Activated CD4-positive, CD25-positive, alpha-beta regulatory T cell treated with anti-CD3 and anti-CD28 coated beads, Interleukin-2, amount 50 U/mL, for 24 hours (primary cell): Measurements from ENCODE around the gene AK8.
A peak's percentile ranks its signal among the peaks of the same experiment; 100 is the strongest.
"Not testable (repeated sequence)": the region's sequence is repeated elsewhere in the genome, so short reads cannot be mapped to it uniquely, and the experiment has no call there.

Experiments
- ATAC-seq, 2 donors: fragments of 150-1000 bp; cut with Tn5 transposase; one replicate each; pipeline ENCODE4 v1.10.0; 2021; ENCODE audit warnings: mild to moderate bottlenecking in 1 of 2, moderate library complexity in 1 of 2

AK8 gene

DNA sequence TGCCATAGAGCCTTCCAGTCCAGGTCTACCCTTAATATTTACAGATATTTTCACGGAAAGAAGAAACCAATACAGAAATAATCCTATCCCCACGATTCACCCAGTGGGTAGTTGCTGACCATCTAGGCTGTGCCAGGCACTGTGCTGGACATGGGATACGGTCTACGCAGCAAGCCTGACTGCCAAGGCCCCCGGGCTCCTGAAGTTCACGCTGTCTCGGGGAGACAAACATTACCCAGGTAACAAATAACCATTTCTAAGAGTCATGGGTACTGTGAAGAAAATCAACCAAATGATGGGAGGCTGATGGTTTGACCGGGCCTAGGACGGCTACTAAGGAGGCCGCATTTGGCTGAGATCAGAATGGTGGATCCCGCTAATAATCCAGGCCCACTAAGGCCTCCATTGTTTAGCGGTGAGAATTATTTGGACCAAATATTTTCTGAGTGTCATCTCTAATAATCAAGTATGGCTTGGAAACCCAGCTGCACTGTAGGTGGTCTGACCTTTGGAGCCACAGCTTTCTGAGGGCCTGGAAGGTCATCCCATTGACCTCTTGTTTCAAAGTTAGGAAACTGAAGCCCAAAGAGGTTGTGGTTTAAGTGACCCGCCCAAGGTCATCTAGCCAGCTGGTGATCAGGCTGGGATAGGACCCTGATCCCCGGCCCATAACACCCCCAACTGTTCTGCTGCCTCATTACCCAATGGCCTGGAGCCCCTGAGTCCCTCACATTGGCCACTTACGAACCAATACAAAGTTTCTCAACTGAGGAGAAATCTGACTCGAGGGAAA lies 82.4 kb downstream of the AK8 start:
- no peak for ATAC-seq

DNA sequence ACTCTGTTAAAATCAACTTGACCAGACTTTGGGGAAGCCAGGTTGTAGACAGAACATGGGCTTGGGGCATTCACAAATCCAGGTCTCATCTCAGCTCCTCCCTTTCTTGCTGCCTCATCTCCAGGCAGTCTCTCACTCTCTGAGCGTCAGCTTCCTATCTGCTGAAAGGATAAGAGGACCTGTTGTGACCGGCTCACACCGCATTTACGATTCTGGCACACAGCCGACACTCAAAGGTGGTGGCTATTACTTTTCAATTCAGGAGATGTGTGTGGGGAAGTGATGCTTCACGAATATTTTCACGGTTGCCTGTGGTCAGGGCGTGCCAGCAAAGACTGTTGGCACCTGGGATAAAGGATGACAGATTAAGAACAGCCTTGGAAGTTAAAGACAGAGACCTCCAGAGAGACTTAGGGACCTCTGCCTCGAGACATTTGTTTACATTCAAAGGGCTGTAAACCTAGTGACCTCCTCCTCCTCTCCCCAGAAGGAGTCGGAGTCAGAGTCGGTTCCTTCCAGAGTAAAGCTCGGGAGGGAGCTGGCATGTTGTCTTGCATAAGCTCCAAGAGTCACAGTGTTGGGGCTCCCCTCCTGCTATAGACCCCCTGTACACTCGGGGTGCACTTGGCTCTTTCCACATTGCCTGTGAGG lies 83.2 kb downstream of the AK8 start:
- no peak for ATAC-seq

DNA sequence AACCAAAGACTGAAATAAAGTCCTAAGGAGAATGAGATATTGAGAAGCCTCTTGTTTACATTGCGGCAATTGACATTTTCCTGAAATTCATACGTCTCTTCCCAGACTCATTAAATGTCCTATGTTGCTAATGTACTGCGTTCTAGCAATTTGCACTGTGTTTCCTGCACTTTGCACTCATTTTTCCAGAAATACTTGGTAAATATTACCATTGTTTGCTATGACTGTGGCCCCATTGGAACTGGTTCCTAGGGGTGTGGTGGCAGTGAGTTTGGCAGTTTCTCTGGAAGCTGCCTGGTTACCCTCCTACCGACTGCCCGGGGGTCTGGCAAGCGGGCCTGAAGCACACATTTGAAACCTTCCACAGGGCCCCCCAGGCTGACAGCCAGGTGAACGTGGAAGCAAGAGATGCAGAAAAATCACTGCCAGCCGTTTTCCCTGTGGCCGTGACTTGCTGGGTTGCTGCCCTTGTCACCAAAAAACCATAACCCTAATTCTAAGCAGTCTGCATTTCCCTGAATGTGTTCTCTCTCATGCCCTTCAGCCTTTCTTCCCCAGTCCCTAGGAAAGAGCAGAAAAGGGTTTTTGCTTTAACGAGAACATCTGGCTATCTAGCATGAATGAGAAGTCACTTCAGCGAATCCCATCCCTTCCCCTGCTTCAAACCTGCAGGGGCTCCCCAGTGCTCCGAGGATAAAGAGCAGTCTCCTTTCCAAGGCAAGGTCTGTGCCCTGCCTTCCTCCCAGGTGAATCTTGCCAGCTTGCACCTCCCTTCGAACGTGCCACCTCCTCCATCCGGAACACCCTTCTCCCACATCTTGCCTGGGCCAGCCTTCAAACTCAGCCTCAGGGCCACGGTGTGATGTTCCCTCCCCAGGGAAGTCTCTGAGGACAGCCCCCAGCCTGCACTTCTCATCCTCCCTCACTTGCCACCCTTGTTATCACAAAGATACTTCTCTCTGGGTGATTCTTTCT lies 84.2 kb downstream of the AK8 start:
- ATAC-seq, result no peak

DNA sequence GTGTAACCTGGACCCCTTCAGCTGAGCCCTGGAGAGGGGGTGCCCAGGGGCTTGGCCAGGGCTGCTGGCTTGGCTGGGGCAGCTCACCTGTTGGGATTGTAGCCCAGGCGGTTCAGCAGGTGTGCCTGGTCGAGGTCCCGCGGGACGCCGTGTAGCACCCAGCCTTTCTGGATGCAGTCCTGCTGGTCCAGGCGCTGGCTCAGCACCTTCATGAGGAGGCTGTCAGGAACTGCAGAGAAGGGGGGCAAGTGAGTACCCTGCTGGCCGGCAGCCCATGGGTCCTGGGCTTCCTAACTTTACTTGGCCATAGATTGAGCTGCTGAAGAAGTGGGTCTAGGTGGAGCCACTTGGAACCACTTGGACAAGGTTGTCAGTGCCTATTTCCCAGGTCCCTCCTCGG lies 85.5 kb downstream of the AK8 start:
- no peak for ATAC-seq

DNA sequence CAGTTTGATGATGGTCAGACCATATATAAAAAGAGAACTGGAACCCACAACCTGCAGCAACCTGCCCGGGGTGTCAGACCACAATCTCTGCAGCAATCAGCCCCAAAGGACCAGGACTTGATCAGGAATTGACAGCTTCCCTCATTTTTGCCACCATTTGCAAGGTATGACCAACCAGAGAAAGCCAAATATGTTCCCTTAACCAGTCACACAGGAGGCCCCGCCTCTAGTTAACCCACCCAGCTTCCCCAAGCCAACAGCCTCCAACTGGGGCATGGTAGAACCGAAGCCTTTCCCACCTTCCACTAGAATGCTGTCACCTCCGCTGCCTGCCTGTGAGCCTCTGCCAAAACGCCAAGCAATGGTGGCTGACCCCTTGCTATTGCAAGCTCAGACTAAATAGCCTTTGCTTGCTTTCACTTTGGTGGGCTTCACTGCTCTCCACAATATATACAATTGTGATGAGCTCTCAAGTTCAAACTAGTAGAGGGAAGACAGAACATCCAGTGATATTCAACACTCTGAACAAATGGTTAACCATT lies 86.3 kb downstream of the AK8 start:
- ATAC-seq, result no peak

DNA sequence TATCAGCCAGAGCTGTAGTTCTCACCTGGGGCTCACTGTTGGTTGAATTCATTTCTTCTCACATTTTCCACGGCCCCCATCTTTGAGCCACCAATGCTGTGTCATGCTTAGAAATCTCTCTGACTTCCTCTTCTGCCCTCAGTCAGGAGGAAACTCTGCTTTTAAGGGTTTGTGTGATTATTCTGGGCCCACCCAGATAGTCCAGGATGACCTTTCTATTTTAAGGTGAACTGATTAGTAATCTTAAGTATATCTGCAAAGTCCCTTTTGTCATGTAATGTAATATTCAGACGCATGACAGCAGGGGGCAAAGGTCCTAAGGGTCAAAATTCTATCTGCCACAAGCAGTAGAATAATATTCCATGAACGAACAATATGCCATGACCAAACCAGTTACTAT lies 88.4 kb downstream of the AK8 start:
- peak in 1 of 2 donors; percentile 30 for ATAC-seq

DNA sequence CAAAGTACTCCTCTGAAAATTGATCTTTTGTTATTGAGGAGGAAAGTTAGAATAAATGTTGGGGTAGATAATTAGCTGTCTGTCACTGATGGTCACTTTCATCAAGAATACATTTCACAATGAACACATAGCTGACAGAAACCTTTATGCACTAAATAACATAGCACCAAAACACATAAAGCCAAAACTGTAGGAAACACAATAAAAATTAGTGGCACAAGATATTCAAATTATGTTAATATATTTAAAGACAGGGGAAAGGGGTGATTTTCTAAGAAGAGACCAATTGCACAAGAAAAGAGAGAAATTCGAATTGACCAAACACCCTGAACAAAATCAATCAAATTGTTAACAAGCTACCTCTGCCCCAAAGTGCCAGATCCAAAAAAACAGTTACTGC lies 89.7 kb downstream of the AK8 start:
- ATAC-seq, result no peak

DNA sequence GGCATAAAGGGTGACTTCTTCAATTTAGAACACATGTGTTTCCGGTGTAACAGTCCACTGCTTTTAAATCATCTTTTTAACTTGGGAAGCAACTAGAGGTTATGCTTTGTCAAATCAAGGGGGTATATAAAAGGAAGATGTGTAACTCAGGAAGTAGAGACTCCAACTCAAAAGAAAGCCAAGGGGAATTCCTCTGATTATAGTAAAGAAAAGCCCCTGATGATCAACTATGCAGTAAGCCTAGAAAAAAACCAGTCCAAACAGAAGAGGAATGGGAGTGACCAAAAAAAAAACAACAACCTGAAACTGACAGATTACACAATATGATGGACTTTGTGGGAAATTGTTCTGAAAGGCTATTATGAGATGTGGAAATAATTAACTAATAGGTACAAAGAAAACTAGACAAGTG lies 90.3 kb downstream of the AK8 start:
- peak in 1 of 2 donors; percentile 13 for ATAC-seq

DNA sequence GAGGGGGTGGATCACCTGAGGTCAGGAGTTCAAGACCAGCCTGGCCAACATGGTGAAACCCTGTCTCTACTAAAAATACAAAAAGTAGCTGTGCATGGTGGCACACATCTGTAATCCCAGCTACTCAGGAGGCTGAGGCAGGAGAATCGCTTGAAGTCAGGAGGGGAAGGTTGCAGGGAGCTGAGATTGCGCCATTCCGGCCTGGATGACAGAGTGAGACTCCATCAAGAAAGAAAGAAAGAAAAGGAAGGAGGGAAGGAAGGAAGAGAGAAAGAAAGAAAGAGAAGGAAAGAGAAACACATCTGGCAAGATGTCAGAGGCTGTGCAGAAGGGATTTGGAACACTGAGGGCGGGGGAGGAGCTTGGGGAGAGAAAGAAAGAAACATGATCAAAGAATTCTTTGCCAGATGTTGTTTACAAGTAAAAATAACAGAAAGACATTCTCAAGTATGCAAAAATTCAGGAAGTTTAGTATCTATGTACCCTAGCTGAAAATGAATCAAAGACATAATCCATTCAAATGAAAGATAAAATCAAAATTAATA lies 93.7 kb downstream of the AK8 start:
- ATAC-seq, result no peak

DNA sequence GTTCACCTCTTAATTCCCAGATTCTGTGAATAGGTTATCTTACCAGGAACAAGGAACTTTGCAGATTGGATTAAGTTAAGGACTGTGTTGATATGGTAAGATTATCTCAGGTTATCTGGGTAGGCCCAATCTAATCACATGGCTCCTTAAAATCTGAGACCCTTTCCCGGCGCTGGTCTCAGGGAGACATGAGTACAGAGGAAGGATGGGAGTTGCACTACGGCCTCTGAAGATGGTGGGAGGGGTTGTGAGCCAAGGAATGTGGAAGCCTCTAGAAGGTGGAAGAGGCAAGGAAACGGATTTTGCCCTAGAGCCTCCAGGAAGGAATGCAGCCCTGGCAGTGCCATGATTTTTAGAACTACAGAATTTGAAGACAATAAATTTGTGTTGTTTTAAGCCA lies 95.1 kb downstream of the AK8 start:
- no peak for ATAC-seq

DNA sequence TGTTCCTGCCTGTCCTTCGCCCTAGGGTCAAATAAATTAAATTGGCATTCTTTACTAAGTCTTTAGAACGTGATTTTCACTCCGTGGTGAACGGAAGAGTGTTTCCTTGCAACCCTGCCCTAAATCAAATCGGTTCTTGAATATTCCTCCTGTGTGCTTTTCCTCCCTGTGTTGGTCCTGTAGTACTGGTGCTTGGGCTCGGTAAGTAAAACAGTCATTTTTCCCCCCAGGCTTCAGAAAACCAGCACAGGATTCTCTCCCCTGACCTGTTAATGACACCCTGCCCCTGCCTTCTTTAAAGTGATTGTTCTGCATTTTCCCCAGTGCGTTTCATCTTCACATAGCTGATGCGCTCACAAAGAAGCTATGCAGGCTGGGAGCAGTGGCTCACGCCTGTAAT lies 96.0 kb downstream of the AK8 start:
- ATAC-seq, result no peak

DNA sequence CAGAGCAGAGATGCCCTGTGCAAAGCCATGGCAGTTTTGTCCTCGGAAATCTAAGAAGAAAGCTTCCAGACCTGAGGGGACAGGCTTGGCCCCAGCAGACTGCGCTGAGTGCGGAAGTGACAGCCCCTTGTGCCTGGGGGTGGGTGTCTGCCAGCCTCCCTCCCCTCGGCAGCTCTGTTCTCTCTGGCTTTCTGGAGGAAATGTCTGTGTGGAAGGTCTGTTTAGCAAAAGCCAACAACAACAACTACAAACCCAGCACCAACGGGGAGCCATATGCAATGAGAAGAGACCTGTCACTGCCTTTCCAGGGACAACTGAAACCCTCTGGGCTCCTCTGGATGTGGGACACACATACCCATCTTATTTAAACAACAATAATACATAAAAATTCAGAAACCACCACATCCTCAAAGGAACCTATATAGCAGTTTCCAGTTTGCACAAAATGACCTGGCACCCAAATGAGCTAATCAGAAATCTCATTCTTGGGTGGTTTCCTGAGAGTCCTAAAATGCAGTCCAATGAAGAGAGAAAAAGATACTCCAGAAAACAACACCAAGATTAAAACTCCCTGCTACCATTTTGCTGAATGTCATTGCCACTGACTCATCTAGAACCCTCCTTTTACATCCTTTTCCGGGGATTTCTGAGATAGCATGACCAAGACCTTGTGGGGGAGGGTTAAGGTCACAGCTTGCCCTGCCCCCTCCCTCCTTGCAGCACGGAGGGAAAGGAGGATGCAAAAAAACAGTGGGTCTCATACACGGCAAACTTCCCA lies 97.7 kb downstream of the AK8 start:
- ATAC-seq, result no peak

DNA sequence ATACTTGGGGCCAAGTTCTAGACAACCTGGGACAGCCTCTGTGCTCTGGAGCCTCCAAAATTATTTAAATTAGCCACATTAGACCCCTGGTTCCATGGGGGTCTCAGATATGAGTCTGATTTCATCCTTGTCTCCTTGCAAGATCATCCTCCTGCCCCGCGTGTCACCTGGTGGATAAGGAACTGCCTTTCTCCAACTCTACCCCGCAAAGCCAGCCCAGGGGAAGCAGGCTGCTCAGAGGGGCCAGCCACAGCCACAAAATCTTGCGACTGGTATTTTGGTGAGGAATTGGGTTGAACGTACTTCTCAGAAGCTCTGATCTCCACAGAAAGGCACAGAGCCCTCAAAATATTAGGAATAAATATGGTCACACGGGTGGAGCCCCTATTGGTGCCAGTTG lies 101.2 kb downstream of the AK8 start:
- ATAC-seq, result no peak

DNA sequence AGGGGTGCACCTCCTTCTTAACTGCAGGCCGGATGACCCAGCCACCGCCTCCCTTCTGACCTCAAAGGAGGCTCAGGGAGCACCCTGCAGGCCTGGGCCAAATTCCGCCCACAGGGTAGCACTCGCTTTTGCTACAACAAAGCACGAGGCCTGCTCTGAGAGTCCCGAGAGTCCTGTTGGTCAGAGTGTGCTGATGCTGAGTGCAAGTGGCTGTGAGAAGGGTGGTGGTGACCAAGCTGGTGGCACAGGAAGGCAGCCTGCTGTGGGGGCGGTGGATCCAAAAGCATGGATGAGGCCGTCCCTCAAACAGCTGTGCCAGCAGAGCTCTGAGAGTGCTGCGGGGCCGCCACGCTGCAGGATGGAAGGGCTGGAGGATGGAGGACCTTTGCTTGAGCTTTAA lies 101.8 kb downstream of the AK8 start:
- ATAC-seq, result no peak

DNA sequence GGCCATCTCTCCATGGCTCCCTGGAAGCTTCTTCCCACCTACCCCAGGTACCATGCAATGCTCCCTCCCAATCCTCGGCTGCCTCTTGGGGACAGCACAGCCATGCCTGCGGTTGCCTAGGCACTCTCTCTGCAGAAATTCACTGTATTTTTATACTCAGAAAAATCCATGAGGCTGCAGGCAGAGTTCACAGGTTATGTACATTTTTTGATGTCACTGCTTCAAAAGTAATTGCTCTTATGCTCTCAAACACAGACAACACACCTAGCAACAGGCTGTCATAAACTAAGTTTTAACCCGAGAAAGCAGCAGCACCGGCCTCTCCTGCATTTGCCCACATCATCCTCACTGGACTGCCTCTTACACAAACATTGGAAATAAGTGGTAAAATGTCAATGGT lies 102.4 kb downstream of the AK8 start:
- no peak for ATAC-seq

DNA sequence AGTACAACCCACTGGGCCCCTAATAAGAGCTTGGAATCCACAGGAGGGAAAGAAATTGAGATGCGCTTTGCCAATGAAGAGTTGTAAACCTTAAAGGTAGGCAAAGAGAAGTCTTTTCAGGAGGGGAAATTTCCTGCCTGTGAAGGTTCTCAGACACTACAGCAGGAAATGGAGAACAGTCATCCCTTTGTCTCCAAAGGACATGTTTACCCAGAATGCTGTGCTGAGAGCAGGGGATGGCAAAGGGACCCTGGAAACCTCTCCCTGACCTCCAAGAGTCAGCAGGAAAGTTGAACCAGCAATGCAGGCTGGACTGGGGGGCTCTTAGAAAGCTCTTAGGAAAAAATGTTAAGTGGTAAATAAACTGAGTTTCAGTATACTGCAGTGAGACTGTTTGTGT lies 103.2 kb downstream of the AK8 start:
- no peak for ATAC-seq

DNA sequence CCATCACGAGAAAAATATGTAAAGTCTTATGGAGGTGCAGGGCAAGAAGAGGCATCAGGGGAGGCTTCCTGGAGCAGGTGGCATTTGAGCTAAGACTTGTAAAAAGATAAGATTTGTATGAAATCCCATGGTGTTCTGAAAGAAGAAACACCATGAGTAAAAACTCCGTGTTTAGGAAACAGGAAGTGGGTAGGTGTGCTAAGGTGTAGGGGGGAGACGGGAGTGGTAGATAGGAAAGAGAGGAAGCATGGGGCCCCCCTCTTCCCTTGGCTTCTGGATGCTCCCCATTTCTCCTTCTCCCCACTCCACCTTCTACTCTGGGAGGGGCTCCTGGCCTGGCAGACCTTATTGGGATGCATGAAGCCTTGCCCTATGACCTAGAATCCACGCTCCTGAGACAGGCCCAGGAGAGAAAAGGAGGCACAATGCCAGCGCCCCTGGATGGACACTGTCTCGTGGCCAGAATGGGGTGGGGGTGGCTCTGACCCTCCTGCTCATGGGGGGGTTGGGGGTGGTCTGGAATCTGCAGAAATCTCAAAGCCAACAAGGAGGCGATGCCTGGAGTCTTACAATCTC lies 104.2 kb downstream of the AK8 start:
- ATAC-seq, result no peak

DNA sequence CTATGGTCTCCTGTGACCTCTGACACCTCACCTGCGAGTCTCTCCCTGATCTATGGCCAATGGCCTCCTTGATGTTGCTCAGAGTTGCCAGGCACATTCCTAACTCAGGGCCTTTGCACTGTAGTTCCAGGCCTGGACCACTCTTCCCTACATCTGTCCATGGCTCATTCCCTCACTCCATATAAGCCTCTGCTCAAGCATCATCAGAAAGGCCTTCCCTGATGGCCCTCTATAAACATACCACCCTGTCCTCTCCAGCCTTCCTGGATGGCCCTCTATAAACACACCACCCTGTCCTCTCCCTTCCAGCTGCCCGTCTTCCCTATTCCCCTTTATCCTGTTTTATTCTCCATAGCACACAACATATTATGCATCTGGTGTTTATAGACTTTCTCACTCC lies 105.0 kb downstream of the AK8 start:
- ATAC-seq, result no peak

DNA sequence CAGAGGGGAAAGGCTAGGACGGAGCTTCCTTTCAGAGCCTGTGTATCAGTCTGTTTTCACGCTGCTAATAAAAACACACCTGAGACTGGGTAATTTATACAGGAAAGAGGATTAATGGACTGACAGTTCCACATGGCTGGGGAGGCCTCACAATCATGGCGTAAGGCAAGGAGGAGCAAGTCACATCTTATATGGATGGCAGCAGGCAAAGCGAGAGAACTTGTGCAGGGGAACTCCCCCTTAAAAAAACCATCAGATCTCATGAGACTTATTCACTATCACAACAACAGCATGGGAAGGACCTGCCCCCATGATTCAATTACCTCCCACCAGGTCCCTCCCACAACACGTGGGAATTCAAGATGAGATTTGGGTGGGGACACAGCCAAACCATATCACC lies 106.3 kb downstream of the AK8 start:
- not testable (repeated sequence) for ATAC-seq

DNA sequence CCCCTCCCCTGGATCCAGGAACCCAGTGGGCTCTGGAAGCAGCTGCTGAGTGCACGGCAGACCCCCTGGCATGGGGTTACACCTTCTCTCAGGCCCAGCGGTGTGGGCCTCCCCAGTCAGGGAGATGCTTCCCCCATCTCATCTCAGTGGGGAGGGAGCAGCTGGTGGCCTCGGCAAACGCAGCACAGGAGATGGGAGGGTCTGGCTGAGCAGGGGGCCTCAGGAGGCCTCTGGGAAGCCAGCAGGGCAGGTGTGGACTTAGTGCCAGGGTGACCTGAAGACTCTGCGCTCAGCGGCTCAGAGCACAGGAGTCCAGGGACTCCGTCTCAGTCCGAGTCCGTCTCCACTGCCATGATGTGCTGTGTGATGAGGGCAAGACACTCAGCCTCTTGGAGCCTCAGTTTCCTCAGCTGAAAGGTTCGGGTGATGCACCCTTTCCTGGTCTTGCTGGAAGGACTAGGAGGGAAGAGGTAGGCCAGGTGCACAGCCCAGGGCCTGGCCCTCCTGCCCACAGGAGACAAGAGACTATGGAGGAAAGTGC lies 107.2 kb downstream of the AK8 start:
- ATAC-seq, result no peak
